HG03196 (cell line): ENCODE measurements around the gene CAMK2D.
"Not testable (repeated sequence)": the region's sequence is repeated elsewhere in the genome, so short reads cannot be mapped to it uniquely, and the experiment has no call there.

ENCODE experiments used
- ATAC-seq: cut with Tn5 transposase; IDR thresholded peaks from one replicate; pipeline ENCODE4 v1.9.1; 2021; ENCODE audit not compliant: unreplicated experiment

Gene CAMK2D

DNA sequence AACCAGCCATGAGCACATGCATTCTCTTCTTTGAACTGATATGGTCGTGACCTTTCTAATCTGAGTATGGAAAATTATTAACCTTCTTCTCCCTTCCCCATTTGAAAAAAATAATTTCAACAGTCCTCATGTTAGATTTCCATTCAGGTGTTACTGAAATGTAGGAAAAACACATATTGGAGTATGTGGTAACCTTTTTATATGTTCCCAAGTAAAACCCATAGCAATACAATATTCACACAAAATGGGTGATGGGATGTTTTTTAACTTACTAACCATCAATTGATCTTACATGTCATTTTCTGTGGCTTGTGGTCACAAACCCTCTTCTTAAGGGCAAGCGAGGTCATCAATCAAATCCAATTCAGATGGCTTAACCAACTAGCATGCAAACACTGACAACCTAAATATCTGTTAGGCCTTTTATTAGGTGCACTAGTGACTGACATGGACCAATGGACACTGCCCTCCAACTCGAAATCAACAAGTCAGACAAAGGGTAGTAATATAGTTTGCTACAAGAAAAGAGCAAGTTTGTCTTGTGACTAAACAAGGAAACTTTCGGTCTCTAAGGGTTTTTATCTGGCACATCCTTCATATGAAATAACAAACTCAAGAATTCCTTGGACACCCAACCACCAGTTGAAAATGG, 74.3 kb downstream of the CAMK2D start:
- ATAC-seq, result no peak

DNA sequence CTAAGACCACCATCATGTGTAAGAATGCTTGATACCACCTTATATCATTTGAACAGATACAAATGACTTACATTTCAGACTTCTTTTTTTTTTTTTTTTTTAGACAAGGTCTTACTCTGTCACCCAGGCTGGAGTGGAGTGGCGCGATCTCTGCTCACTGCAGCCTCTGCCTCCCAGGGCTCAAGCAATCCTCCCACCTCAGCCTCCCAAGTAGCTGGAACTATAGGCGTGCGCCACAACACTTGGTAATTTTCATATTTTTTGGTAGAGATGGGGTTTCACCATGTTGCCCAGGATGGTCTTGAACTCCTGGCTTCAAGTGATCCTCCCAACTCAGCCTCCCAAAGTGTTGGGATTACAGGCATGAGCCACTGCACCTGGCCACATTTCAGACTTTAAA, 76.4 kb downstream of the CAMK2D start:
- ATAC-seq, result not testable (repeated sequence)

DNA sequence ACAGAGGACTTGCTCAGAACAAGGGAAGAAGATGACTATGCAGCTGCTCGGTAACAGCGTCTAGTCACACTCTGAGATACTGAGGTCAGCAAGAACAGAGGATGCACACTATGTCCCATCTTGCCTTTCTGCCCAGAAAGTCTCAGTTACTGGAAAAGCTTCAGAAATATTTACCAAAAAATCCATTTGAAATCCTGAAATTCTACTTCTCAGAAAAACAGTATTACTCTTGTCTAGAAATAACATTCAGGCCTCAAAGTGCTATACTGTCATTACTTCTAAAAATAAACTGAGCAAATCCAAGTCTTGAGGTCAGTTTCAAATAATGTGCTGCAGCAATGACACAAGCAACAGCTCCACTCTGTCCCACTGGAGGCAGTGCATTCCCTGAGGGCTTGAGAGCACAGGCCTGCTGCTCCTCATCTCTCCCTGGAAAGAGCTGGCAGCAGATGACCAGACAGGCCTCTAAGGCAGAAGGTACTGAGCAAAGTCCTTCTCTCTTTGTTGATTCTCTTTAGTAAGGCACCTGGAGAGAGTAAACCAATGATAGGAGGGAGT, 76.9 kb downstream of the CAMK2D start:
- ATAC-seq, result no peak

DNA sequence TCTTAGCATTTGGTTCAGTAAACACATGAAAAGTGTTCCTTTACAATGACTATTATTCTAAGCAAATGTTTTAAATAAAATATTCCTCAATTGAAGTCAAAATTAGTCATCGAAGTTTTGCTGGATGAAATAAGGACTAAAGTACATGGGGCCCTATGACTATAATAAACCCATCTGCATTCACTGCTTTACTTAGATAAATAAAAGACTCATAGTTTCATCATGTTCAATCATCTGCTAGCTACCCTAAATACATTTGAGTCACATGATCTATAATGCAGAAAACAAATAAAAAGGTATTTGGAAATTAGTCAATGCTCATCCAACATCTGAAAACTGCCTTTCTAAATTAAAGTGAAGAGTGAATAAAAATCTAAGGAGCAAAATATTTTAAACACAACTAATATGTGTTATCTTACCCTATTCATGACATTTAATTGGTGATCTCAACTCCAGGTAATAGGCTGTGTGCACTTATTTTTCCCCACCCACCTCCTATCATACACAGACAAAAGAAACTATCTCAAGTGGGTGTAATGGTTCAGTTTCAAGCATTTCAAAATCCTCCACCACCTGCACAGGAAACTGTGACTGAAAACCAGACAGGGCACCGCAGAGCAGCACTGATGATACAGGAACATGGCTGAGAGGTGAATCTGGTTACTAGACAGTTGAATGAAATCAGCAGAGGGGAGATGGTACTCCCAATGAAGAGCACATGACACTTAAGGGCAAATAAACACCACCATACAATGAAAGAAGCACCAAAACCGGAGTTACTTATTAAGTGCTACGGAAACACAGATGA, 78.6 kb downstream of the CAMK2D start:
- peak; percentile 97 for ATAC-seq

DNA sequence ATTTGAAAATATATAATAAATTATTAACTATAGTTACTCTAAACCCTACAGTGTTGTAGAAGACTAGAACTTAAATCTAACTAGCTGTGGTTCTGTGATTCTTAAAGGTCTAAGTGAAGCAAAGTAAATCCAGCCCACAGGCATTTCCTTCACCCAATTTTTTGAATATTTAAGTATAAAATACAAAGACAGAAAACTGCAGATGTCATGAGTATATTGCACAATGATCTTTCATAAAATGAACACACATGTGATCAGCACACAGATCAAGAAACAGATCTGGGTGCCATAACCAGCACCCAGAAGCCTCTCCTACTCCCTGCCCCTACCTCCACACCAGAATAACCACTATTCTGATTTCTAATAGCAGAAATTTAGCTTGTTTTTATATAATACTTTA, 82.9 kb downstream of the CAMK2D start:
- ATAC-seq, result no peak

DNA sequence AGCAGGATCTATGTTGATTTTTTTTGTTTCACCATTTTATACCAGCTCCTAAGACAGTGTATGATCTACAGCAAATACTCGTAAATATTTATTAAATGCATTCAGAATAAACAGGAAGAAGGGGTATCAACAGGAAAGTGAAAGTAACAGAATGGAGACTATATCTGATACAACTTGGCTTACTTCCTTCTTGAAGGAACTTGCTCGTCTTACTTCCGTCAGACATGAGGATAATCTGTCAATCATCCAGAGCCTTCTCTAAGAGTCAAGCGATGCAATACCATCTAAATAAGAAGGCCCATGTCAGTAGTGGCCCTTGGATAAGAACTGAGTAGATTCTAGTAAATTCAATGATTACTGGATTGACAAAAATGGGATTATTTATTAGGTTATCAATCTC, 84.2 kb downstream of the CAMK2D start:
- no peak for ATAC-seq

DNA sequence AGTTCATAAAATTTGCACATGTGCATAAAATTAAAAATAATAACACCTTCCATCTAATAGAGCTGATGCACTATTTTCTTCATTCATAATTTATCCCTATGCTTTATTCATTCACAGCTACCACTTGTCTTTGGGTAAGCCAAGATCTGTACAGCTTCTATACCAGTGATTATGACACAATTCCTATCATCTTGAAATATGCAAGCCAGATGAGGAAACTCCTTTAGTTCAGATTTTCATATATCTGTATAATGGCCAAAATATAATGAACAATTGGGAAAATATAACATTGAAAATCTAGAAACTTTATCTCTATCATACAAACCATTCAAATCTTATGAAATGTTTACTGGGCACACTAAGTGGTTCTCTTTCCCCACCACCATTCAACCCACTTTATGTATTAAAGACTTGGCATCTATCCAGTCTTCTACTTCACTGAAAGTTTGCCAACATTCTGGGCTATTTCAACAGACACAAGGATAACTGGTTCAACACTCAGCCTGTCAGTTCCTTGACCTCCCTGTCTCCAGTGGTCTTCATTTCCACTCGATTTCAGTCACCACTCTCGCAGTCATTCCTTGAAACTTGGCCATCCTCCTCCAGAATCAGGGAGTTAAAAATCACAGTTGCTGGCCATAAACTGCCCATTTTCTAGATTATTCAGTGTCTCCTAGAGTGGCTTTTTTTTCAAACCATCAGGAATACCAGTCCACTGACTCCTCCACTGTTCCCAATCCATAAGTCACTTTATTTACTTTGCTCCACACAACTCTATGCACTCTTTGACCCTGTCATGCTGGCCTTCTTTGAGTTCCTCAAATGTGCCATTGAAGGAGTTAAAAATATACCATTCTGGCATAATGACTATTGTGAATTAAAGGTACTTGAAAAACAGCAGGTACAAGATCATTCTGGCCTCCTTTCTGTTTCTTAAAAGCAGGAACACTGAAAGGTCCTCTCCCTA, 85.5 kb downstream of the CAMK2D start:
- ATAC-seq, result no peak

DNA sequence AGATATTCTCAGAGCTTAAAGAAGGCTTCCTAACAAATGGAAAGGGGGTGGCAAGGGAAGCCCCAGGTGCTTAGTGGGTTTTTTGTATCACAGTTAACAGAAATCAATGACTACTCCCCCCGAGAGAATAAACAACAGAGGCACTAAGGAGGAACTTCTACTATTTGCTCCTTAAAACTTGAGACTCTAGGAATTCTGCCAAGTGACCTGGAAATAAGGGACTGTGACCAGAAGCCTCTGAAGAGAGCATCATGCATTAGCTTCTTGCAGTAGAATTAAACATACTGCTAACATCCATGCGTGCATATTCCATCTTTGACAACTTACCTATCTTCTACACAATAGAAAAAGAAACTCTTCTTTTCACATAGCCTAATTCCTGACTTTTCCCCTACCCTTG, 86.8 kb downstream of the CAMK2D start:
- ATAC-seq, result no peak

DNA sequence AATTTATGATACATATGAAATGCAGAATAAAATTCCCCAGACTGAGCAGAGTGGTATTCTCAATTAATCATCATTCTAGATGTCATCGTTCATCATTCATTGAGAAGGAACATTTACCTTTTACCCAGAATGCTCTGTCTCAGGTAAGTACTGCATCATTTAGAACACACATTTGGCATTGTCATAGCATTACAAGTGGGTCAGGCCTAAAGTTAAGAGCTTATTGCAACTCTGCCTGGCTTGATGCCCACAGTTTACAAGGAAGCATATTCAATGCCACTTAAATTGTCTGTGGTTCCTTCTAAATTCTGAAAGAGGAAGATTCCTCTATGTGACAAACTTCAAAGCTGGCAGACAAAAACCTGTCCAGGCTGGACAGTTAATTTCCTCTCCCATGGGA, 87.3 kb downstream of the CAMK2D start:
- ATAC-seq, result no peak

DNA sequence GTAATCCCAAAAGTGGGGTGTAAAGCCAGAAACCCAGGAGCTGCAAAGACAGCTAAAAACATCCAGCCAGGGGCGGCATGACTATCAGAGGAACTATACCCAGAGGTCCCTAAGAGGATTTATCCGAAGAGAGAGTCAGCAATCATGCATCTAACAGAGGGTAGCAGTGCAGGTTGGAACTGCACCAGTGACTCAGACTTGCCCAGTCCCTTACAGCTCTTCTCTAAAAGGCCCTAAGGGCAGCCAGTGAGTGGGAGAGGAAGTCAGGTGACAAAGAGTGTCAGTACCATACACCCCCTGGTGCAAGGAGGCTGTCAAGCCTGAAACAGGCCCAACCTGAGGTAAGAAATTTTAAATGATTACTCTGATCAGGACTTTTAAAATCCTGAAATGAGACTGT, 88.1 kb downstream of the CAMK2D start:
- ATAC-seq, result peak; percentile 91

DNA sequence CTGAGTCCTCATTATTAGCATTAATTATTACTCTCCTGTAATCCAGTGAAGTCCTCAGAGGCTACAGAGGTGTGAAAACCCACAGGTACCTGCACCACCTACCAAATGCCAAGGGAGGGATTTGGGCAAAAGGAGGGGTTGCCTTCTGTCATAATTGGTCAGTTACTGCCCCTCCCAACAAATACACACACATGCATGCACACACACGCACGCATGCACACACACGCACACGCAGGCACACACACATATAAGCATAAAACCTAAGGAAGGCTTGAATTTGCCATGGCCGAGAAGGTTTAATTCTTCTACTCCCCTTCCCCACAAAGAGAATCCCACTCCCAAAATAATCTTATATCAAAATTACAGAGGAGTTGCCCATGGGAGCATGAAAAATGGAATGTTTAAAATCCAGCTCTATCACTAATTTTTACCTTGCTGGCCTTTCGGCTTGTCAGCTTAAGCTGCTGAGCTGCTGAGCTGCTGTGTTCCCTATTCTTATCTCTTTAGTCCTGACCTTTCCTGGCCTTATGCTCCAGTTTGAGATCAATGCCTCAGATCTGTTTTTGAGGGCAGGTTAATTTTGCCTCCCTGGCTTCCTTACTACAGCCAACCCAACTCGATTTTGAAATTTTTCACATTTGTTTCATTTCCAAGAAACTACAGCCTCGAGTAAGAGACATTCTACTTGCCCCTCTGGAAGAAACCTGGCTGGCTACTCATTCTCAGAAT, 95.0 kb downstream of the CAMK2D start:
- no peak for ATAC-seq

DNA sequence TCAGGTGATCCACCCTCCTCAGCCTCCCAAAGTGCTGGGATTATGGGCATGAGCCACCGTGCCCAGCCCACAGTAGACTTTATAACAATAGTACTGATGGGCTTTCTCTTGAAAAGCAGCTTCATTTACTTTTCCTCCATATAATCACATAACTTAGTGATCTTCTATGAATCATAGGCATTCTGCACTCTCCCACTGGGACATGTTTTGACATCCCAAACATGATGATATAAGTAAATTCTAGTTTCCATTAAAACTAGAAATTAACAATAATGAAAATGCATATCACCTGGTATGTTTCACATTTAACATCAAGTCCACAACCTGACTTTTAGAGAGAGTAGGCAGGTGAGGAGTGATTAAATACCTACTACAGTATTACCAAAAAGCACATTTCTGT, 96.5 kb downstream of the CAMK2D start:
- ATAC-seq, result no peak

DNA sequence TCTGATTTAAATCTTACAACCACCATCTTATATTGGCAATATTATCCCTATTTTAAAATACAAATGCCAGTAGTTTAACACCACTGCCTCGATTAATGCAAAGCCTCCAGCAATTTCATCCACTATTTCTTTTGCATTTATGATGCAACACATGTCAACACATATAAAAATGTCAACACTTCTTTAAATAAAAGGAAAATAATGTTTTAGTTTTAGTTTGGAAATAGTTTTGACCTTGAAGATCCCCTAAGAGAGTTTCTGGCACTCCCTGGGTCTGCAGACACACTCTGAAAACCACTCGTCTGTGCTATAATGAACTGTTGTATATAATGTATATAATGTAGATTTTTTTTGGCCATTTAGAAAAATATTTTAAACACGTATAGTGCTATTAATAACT, 99.0 kb downstream of the CAMK2D start:
- ATAC-seq, result no peak

DNA sequence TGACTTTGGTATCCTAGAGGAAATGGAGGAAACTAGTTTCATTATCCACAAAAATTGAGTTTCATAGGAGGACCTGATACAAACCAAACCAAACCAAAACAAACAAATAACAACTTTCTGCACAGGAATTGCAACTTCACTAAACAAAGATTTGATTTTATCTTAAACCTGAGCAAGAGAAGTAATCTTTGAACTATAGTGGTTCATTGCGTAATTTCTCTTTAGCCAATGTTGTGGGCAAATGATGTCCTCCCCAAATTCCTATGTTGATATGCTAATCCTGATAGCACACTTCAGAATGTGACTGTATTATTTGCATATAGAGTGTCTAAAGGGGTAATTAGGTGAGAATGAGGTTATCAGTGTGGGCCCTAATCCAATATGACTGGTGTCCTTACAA, 102.4 kb downstream of the CAMK2D start:
- ATAC-seq, result no peak

DNA sequence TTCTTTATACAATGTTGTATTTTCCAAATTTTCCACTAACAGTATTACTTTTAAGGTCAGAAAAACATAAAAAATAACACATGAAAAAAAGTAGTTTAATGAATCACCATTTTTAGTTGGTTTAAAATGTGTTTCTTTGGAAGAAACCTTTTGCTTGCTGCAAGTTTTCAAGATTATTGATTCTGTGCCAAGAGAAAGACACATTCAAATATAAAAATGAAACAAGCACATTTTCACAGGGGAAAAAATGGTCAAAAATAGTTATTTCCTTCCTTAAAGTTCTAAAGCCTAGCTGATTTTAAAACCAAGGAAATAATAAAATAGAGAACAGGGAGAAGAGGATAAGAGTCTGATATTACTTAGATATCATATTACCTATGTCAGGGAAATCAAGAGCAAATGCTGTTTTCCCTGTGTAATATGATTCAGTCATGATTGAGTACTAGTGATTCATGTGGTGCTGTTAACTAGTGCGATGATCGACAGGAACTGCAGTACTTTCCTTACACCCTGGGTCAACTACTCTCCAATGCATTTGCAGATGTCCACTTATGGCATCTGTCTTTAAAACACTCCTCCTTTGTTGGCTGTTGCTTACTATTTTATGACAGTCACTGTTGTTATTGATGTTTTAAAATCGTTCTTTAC, 103.8 kb downstream of the CAMK2D start:
- no peak for ATAC-seq

DNA sequence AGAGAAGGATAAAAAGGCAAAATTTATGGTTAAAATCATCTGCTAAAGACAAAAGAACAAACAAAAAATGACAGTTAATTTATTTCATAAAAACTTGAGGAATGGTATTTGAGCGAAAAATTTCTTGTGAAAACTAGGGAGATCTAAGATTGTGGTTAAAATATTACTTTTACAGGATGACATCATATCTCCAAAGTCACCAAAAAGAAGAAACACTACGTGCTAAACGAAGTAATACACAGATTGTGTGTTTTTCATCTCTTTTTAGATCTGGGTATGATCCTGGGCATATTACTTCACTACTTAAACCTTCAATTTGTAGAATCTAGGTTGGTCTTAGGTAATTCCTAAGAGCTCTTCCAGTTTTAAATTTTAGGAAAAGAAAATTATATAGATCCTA, 107.7 kb downstream of the CAMK2D start:
- ATAC-seq, result no peak

DNA sequence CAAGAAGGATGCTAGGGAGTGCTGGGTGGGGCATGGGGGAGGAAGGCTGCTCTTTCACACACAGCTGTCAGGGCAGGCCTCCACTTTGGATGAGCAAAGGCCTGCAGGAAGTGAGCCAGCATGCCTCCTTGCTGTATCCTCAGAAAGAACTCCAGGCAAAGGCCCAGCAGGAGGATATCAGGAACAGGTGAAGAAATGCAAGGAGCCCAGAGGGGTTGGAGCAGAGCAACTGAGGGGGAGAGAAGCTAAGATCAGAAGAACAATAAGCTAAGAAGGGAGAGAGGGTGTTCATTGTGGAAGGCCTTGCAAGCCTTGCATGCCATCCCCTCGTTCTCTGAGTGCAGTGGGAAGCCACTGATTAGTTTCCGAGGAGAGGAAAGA, 115.1 kb downstream of the CAMK2D start:
- ATAC-seq, result no peak

DNA sequence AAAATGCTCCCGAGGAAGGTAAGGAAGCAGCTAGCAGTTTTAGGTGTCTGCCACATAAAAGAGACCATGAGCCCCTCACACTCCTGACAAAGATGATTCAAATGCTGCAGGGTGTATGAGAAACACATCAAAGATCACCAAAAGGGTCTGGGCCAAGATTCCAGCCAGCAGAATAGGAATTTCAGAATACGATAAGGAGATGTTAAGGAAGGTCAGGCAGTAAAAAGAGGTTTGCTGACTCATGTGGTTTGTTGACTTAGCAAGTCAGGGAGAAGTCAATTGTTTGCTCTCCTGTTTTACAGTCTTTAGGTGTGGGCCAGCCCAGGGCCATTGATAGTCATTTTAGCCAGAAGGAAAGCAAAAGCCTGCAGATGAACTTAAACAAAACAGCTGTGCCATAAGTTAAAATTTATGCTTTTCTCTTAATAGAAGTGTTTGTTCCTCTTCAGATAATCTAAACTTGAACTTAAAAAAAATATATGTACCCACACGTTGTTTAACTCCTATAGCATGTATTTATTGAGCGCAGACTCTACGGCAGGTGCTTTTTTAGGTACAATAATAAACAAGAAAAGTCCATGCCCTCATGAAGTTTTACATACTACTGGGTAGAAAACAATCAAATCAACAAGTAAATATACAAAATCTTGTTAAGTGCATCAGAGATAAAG, 115.6 kb downstream of the CAMK2D start:
- ATAC-seq, result no peak

DNA sequence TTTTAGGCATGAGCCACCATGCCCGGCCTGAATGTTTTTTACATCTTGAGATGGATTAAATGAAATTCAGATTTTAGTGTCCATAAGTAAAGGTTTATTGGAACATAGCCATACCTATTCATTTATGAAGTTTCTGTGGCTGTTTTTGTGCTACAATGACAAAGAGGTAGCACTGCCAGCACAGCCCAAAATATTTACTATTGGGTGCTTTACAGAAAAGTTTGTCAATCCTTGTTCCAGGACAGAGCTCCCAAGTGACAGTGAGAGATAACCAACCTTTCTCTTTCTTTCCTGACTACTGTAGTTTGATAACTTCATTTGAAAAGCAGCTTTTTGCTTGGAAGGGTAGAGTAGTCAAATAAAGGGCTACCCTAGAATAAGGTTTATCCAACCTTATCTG, 116.2 kb downstream of the CAMK2D start:
- ATAC-seq, result no peak

DNA sequence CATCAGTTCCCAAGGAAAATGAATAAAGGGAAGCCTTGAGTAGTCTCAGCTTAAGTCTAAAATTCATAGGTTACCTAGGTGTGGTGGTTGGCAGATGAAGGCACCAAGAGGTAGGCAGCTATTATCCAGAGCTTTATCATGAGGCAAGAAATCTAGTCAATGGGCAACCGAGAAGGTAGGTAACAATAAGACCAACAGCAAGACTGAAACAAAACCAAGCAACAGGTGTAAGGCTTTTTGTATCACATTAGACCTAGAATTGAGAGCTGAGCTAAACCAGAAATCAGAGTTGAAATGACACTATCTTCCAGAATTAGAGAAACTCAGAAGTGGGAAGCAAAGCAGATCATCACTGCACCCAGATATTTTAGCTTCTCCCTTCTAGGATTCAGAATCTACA, 117.1 kb downstream of the CAMK2D start:
- no peak for ATAC-seq
